GM23248 (cell line): Measurements from ENCODE around the gene ESPNL.

Source experiments
- EZH2 ChIP-seq: fragments of 200-600 bp; sonication (generic); IDR thresholded peaks from 2 replicates; pipeline ENCODE4 v1.6.1; 2018; ENCODE audit warnings: antibody characterized with exemption, mild to moderate bottlenecking; ENCODE audit not compliant: insufficient read depth, poor library complexity, severe bottlenecking
- EZH2phosphoT487 ChIP-seq: fragments of 200-600 bp; sonication (generic); IDR thresholded peaks from 2 replicates; pipeline ENCODE4 v1.6.1; 2018; ENCODE audit warnings: antibody characterized with exemption, moderate library complexity, mild to moderate bottlenecking, low read depth; ENCODE audit not compliant: insufficient read depth

DNA sequence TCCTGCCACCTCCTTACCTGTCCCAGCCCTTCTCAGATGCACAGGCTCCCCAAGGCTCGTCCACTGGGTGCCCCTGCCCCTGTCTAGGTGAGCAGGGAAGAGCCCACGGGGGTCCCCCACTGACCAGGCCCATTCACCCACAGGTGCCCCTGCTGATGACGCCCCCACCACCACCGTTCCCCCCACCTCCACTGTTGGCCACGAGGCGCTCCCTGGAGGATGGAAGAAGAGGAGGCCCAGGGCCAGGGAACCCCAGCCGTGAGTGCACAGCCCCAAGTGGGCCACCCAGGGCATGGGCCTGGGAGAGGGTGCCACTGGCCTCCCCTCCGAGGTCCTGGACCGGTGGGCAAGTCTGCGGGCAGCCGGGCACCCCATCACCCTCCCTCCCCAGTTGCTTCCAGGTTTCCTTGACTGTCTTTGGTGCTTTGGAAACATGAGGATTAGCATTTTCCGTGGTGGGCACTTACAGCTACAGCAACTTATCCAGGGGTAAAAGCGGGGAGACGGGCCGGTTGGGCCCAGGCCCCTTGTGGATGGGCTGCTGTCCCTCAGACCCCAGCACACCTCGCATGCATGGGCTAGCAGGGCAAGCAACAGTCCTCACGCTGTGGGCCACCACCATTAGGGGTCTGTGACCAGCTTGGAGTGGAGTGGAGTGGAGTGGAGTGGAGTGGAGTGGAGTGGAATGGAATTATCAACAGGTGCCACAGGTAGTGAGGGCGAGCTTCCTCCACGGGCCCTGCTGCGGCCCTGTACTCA, 25.2 kb downstream of the ESPNL start:
- no peak for TF ChIP-seq EZH2
- TF ChIP-seq EZH2phosphoT487, result no peak
